A549 (cell line): ENCODE measurements around the gene RPS6KA2.

Experiments used
- CBX8 ChIP-seq: fragments of 200-600 bp; sonication (generic); IDR thresholded peaks from 2 replicates; pipeline ENCODE4 v1.6.1; 2016
- EP300 ChIP-seq, 2 experiments: fragments of >200 bp; sonication (Bioruptor Twin); formaldehyde crosslinking; IDR thresholded peaks; 2 replicates in 1 of 2; 3 replicates in 1 of 2; pipeline ENCODE4 v1.6.1; 2016 to 2017
- KDM5A ChIP-seq: fragments of 200-600 bp; sonication (generic); IDR thresholded peaks from 2 replicates; pipeline ENCODE4 v1.6.1; 2016; ENCODE audit warnings: antibody characterized with exemption, mild to moderate bottlenecking
- MAFK ChIP-seq: fragments of 450-650 bp; IDR thresholded peaks from 2 replicates; pipeline ENCODE4 v1.6.1; 2014; ENCODE audit not compliant: partially characterized antibody
- POLR2A ChIP-seq: IDR thresholded peaks from 2 replicates; pipeline ENCODE4 v1.6.1; 2012; ENCODE audit warnings: mild to moderate bottlenecking, low read length
- SMC3 ChIP-seq: fragments of >200 bp; sonication (Bioruptor Twin); formaldehyde crosslinking; IDR thresholded peaks from 3 replicates; pipeline ENCODE4 v1.6.1; 2018; ENCODE audit warnings: inconsistent platforms
- TF ChIP-seq, protein P1 (sequence below): IDR thresholded peaks from 2 replicates; pipeline ENCODE4 v1.6.1; 2012
- TF ChIP-seq, protein P2 (sequence below): fragments of >200 bp; sonication (Bioruptor Twin); formaldehyde crosslinking; IDR thresholded peaks from 3 replicates; pipeline ENCODE4 v1.5.1; 2016
- TF ChIP-seq, protein P3 (sequence below): fragments of 200-600 bp; sonication (generic); IDR thresholded peaks from 2 replicates; pipeline ENCODE4 v1.6.1; 2016; ENCODE audit warnings: antibody characterized with exemption, mild to moderate bottlenecking, moderate library complexity
- TF ChIP-seq, protein P4 (sequence below): fragments of 150-350 bp; IDR thresholded peaks from 2 replicates; pipeline ENCODE4 v1.6.1; 2014; ENCODE audit warnings: low read depth, mild to moderate bottlenecking, low read length

DNA sequence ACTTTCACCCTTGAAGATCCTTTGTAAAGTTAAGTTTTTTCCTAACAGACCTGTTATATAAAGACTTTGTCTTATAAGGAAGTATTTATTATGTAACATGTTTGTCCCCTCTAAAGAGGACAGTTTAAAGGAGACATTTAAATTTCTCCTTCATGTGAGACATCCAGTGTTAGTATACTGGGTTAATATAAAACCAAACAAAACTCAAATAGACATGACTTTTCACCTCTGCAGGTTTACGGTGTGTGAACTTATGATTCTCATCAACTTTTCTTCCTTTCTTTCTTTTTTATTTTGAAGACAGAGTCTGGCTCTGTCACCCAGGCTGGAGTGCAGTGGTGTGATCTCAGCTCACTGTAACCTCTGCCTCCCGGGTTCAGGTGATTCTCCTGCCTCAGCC lies 226.9 kb downstream of the RPS6KA2 start:
- TF ChIP-seq, protein P1, sequence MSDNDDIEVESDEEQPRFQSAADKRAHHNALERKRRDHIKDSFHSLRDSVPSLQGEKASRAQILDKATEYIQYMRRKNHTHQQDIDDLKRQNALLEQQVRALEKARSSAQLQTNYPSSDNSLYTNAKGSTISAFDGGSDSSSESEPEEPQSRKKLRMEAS = no peak
- TF ChIP-seq, protein P2, sequence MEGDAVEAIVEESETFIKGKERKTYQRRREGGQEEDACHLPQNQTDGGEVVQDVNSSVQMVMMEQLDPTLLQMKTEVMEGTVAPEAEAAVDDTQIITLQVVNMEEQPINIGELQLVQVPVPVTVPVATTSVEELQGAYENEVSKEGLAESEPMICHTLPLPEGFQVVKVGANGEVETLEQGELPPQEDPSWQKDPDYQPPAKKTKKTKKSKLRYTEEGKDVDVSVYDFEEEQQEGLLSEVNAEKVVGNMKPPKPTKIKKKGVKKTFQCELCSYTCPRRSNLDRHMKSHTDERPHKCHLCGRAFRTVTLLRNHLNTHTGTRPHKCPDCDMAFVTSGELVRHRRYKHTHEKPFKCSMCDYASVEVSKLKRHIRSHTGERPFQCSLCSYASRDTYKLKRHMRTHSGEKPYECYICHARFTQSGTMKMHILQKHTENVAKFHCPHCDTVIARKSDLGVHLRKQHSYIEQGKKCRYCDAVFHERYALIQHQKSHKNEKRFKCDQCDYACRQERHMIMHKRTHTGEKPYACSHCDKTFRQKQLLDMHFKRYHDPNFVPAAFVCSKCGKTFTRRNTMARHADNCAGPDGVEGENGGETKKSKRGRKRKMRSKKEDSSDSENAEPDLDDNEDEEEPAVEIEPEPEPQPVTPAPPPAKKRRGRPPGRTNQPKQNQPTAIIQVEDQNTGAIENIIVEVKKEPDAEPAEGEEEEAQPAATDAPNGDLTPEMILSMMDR = no peak
- TF ChIP-seq EP300 (IDR thresholded peaks at IDR 0.05) (no peak), SMC3 (no peak), POLR2A (no peak), CBX8 (no peak), KDM5A (no peak), MAFK (no peak)
- TF ChIP-seq, protein P3, sequence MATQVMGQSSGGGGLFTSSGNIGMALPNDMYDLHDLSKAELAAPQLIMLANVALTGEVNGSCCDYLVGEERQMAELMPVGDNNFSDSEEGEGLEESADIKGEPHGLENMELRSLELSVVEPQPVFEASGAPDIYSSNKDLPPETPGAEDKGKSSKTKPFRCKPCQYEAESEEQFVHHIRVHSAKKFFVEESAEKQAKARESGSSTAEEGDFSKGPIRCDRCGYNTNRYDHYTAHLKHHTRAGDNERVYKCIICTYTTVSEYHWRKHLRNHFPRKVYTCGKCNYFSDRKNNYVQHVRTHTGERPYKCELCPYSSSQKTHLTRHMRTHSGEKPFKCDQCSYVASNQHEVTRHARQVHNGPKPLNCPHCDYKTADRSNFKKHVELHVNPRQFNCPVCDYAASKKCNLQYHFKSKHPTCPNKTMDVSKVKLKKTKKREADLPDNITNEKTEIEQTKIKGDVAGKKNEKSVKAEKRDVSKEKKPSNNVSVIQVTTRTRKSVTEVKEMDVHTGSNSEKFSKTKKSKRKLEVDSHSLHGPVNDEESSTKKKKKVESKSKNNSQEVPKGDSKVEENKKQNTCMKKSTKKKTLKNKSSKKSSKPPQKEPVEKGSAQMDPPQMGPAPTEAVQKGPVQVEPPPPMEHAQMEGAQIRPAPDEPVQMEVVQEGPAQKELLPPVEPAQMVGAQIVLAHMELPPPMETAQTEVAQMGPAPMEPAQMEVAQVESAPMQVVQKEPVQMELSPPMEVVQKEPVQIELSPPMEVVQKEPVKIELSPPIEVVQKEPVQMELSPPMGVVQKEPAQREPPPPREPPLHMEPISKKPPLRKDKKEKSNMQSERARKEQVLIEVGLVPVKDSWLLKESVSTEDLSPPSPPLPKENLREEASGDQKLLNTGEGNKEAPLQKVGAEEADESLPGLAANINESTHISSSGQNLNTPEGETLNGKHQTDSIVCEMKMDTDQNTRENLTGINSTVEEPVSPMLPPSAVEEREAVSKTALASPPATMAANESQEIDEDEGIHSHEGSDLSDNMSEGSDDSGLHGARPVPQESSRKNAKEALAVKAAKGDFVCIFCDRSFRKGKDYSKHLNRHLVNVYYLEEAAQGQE = no peak
- TF ChIP-seq, protein P4, sequence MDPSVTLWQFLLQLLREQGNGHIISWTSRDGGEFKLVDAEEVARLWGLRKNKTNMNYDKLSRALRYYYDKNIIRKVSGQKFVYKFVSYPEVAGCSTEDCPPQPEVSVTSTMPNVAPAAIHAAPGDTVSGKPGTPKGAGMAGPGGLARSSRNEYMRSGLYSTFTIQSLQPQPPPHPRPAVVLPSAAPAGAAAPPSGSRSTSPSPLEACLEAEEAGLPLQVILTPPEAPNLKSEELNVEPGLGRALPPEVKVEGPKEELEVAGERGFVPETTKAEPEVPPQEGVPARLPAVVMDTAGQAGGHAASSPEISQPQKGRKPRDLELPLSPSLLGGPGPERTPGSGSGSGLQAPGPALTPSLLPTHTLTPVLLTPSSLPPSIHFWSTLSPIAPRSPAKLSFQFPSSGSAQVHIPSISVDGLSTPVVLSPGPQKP = no peak
